ENCODE data around the gene CYP1A2. TPM values are rescaled to one million over a fixed set of nuclear protein-coding genes. Genes with fewer than 3 reads are reported as not detected.

CYP1A2 gene
- total and polyA plus RNA-seq, 9 of the 15 experiments (the other 6 are each of a cell fraction or from before 2014, with no cell fraction given): not detected

DNA sequence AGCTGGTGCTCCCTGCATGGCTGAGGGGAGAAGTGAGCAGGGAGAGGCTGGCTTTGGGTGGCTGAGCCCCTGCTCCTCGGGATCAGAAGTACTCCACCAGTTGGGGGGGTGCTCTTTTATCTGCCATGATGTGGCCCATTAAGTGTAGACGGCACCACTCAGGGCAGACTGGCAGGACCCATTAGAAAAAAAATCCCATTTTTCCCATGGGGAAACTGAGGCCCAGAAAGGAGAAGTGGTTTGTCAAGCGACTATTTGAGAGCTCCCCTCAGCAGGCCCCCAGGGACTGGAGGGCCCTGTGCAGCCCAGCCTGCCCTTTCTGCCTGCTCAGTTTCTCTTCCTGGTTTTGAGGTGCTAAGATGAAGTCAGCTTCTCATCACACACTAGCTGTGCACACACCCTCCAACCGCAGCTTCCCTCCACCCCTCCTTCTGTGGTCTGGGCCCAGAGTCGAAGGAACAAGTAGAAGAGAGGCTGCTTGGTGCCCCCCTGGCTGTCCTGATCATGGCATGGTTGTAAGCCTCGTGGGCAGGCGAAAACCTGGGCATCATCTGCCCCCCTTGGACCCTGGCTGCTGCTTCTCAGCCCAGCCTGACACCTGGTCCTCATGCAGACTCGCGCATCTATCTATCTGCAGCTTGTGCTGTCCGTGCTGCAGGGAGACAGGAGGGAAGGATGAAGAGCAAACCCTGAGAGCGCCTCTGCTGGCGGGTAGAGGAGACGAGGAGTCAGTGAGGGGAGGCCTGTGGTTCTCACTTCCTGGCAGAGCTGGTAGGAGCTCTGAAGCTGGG lies 38.8 kb downstream of the CYP1A2 start (continued):
- TF ChIP-seq MTA2 (IDR thresholded peaks at IDR 0.05; ENCODE audit: low read depth) (no peak), DDX20 (tag; IDR thresholded peaks at IDR 0.05; ENCODE audit: low read depth) (no peak), ZNF121 (CRISPR knock-in tag; conservative IDR thresholded peaks at IDR 0.05) (no peak), BHLHE40 (IDR thresholded peaks at IDR 0.05; ENCODE audit: low read length) (0 out of 2 replicates have a peak, but pooled peaks have one; percentile 19), CREM (IDR thresholded peaks at IDR 0.05; ENCODE audit: low read depth) (peak; percentile 50; the same call in 1 of the 2 replicates), RBM39 (optimal IDR thresholded peaks at IDR 0.05; ENCODE audit: low read depth, low read length) (no peak), MXI1 (IDR thresholded peaks at IDR 0.05; ENCODE audit: low read depth, low read length) (no peak), RCOR1 (IDR thresholded peaks at IDR 0.05; ENCODE audit: borderline replicate concordance in 1 of 2, low read depth in 2 of 2, low read length in 2 of 2) (peak in 1 of 2 experiments; percentile 89; a peak in 2 of 4 replicates), NRF1 (conservative IDR thresholded peaks at IDR 0.05 in 1 of 2, IDR thresholded peaks at IDR 0.05 in 1 of 2) (peak in 1 of 2 experiments; percentile 18; a peak in 3 of 4 replicates), GABPB1 (CRISPR knock-in tag; IDR thresholded peaks at IDR 0.05) (0 out of 2 replicates have a peak, but pooled peaks have one; percentile 37), CBFB (CRISPR knock-in tag; IDR thresholded peaks at IDR 0.05) (0 out of 2 replicates have a peak, but pooled peaks have one; percentile 68), MYBL2 (IDR thresholded peaks at IDR 0.05; ENCODE audit: low read depth) (no peak), MYBL2 (CRISPR knock-in tag; IDR thresholded peaks at IDR 0.05; ENCODE audit: borderline replicate concordance) (no peak)
- TF ChIP-seq, protein P1, sequence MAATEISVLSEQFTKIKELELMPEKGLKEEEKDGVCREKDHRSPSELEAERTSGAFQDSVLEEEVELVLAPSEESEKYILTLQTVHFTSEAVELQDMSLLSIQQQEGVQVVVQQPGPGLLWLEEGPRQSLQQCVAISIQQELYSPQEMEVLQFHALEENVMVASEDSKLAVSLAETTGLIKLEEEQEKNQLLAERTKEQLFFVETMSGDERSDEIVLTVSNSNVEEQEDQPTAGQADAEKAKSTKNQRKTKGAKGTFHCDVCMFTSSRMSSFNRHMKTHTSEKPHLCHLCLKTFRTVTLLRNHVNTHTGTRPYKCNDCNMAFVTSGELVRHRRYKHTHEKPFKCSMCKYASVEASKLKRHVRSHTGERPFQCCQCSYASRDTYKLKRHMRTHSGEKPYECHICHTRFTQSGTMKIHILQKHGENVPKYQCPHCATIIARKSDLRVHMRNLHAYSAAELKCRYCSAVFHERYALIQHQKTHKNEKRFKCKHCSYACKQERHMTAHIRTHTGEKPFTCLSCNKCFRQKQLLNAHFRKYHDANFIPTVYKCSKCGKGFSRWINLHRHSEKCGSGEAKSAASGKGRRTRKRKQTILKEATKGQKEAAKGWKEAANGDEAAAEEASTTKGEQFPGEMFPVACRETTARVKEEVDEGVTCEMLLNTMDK (IDR thresholded peaks at IDR 0.05; ENCODE audit: borderline replicate concordance, insufficient read depth, low read depth, low read length, poor library complexity, severe bottlenecking): peak; percentile 72
- TF ChIP-seq, protein P2, sequence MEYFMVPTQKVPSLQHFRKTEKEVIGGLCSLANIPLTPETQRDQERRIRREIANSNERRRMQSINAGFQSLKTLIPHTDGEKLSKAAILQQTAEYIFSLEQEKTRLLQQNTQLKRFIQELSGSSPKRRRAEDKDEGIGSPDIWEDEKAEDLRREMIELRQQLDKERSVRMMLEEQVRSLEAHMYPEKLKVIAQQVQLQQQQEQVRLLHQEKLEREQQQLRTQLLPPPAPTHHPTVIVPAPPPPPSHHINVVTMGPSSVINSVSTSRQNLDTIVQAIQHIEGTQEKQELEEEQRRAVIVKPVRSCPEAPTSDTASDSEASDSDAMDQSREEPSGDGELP (CRISPR knock-in tag; IDR thresholded peaks at IDR 0.05; ENCODE audit: borderline replicate concordance): peak; percentile 42; the same call in 1 of the 2 replicates
- TF ChIP-seq, protein P3, sequence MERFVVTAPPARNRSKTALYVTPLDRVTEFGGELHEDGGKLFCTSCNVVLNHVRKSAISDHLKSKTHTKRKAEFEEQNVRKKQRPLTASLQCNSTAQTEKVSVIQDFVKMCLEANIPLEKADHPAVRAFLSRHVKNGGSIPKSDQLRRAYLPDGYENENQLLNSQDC (CRISPR knock-in tag; IDR thresholded peaks at IDR 0.05): no peak
- TF ChIP-seq, protein P4, sequence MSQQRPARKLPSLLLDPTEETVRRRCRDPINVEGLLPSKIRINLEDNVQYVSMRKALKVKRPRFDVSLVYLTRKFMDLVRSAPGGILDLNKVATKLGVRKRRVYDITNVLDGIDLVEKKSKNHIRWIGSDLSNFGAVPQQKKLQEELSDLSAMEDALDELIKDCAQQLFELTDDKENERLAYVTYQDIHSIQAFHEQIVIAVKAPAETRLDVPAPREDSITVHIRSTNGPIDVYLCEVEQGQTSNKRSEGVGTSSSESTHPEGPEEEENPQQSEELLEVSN (IDR thresholded peaks at IDR 0.05; ENCODE audit: borderline replicate concordance in 1 of 2, extremely low read depth in 1 of 2, insufficient read depth in 1 of 2, insufficient read length in 1 of 2, low read depth in 1 of 2, low read length in 1 of 2, poor library complexity in 1 of 2, severe bottlenecking in 1 of 2): peak in 1 of 2 experiments; percentile 33
- TF ChIP-seq, protein P5, sequence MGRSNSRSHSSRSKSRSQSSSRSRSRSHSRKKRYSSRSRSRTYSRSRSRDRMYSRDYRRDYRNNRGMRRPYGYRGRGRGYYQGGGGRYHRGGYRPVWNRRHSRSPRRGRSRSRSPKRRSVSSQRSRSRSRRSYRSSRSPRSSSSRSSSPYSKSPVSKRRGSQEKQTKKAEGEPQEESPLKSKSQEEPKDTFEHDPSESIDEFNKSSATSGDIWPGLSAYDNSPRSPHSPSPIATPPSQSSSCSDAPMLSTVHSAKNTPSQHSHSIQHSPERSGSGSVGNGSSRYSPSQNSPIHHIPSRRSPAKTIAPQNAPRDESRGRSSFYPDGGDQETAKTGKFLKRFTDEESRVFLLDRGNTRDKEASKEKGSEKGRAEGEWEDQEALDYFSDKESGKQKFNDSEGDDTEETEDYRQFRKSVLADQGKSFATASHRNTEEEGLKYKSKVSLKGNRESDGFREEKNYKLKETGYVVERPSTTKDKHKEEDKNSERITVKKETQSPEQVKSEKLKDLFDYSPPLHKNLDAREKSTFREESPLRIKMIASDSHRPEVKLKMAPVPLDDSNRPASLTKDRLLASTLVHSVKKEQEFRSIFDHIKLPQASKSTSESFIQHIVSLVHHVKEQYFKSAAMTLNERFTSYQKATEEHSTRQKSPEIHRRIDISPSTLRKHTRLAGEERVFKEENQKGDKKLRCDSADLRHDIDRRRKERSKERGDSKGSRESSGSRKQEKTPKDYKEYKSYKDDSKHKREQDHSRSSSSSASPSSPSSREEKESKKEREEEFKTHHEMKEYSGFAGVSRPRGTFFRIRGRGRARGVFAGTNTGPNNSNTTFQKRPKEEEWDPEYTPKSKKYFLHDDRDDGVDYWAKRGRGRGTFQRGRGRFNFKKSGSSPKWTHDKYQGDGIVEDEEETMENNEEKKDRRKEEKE (IDR thresholded peaks at IDR 0.05; ENCODE audit: borderline replicate concordance in 1 of 2, control insufficient read depth in 1 of 2, low read depth in 2 of 2, low read length in 1 of 2): no peak

Measured in K562 (cell line).